ENCODE measurements around the gene USP38.
"Not testable (repeated sequence)": the region's sequence is repeated elsewhere in the genome, so short reads cannot be mapped to it uniquely, and the experiment has no call there.

USP38 gene

GRCh38 chr4:143203577-143203976 lies 18.9 kb downstream of the USP38 start:
- no peak for FAIRE-seq
- DNase-seq (ENCODE audit: low spot score): no peak

GRCh38 chr4:143207555-143207954 lies 22.8 kb downstream of the USP38 start:
- FAIRE-seq (no peak), DNase-seq (ENCODE audit: low spot score) (no peak)

DNA sequence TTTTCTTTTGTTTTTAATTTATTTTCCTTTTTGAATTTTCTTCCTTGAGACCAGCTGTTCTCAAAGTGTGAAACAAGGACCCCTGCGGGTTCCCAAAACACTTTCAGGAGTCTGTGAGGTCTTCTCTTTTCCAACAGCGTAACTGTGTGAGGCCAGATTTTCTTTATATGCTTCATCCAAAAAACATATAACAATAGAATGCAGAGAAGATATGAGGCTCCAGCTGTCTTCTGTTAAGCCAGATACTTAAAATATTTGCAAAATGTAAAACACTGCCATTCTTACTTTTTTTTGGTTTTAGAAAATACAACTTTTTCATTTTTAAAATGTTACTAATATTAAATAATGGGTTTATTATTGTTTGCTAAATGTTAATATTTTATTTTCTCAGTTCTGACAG lies 27.8 kb downstream of the USP38 start:
- no peak for FAIRE-seq

GRCh38 chr4:143215873-143216272 lies 31.2 kb downstream of the USP38 start:
- FAIRE-seq (no peak), DNase-seq (ENCODE audit: low spot score) (no peak)

More for the DNA sequence above, 27.8 kb downstream of the USP38 start:
- DNase-seq (ENCODE audit: low spot score): no peak

DNA sequence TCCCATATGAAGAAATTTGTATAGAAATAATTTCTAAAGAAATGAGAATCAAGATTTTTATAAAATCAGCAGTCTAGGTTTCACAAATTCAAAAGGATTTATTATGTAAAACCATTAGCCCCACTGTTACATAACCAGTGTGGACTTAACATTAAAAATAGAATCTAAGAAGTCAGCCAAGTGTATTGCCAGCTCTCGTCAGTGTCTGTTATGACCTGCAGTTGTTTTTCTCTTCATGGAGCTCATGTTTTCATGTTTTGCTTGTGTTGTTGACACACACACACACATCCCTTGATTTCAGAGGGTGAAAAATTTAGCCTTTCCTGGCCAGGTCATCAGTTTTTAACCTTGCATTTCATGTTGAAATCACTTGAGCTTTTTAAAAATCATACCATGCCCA lies 39.5 kb downstream of the USP38 start:
- FAIRE-seq: no peak
- DNase-seq (ENCODE audit: low spot score): no peak

DNA sequence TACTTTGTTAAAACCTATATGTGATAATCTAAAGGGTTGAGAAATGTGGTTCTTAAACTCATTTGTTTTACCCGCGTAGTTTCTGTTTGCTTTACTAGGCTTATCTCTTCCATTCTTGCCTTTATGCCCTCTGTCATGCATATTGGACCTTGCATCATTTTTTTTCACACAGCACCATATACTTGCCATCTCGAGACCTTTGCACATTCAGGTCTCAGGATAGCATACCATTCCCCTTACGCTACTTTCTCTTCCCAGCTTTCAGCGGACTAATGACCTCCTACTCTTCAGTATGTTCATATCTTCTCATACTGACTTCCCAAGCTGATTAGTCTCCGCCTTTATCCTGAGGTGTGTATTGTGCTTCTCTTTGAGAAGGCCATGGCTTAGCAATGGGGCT lies 40.5 kb downstream of the USP38 start:
- no peak for FAIRE-seq
- DNase-seq (ENCODE audit: low spot score): no peak

GRCh38 chr4:143230683-143231082 lies 46.0 kb downstream of the USP38 start:
- no peak for FAIRE-seq
- DNase-seq (ENCODE audit: low spot score): no peak

DNA sequence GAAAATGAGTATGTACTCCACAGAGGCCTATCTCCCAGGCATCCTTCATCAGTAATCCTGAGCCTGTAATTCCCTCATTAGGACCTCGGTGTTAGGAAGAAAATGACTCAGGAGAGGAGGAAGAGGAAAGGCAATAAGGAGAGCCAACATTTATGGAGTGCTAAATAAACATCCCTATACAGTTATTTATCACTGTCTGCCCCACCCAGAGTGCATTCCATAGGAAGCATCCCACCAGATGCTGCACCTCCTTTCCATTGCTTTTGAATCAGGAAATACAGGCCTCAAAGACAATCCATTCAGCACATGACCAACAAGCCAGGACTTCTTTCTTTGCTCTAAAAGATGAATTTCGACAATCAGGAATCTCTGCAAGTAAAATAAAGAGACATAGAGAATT lies 47.6 kb downstream of the USP38 start:
- FAIRE-seq (no peak), DNase-seq (ENCODE audit: low spot score) (no peak)

- DNase-seq (ENCODE audit: low spot score) (no peak), FAIRE-seq (no peak)
Measured at GRCh38 chr4:143234153-143234552, 49.4 kb downstream of the USP38 start.

- DNase-seq (ENCODE audit: low spot score); FAIRE-seq: not testable (repeated sequence)
Measured at GRCh38 chr4:143237195-143237594, 52.5 kb downstream of the USP38 start.

GRCh38 chr4:143240939-143241679 lies 56.4 kb downstream of the USP38 start:
- FAIRE-seq: no peak

GRCh38 chr4:143241892-143242291 lies 57.2 kb downstream of the USP38 start:
- FAIRE-seq (no peak), DNase-seq (ENCODE audit: low spot score) (no peak)

More at GRCh38 chr4:143240939-143241679, 56.4 kb downstream of the USP38 start:
- DNase-seq (ENCODE audit: low spot score): no peak

- FAIRE-seq (no peak), DNase-seq (ENCODE audit: low spot score) (no peak)
Measured at GRCh38 chr4:143243041-143243440, 58.3 kb downstream of the USP38 start.

GRCh38 chr4:143246977-143247376 lies 62.3 kb downstream of the USP38 start:
- no peak for DNase-seq (ENCODE audit: low spot score)
- FAIRE-seq: no peak

GRCh38 chr4:143247866-143248265 lies 63.1 kb downstream of the USP38 start:
- DNase-seq (ENCODE audit: low spot score) (no peak), FAIRE-seq (no peak)

- no peak for FAIRE-seq
- DNase-seq (ENCODE audit: low spot score): no peak
Measured at GRCh38 chr4:143248827-143249226, 64.1 kb downstream of the USP38 start.

DNA sequence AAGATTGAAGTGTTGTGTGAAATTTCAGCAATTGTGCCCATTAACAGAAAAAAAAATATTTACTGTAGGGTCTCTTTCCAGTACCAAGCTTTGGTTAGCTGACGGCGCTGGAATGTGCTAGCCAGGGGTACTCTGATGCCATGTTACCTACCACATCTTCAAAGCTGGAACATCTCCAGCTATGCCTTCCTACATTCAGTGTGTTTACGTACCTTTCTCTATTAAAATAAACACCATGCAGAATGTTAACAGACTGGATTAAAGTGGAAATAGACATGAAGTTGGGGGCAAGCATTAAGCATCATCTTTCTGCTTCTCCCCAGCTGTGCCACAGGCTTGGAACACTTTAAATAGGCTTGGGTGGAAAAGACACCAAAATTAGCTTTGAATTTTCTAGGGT lies 65.9 kb downstream of the USP38 start:
- FAIRE-seq: no peak
- no peak for DNase-seq (ENCODE audit: low spot score)

GRCh38 chr4:143251348-143251747 lies 66.6 kb downstream of the USP38 start:
- DNase-seq (ENCODE audit: low spot score): no peak
- FAIRE-seq: no peak

DNA sequence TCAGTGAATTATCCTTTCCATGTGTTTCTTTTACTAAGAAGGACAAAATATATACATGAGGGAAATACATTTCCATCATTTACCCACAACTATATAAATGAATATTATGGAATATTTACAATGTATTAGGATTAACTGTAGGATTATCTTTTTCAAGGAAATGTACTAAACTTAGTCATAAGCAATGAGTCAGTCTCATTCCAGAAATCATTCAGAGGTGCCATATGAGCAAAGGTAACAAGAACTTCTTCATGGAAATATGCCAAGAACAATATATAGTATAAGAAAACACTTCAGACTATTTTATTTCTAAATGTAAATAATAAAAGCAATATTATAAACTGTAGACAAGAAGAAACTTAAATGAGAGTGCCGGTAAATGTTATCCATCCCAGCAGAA lies 67.1 kb downstream of the USP38 start:
- DNase-seq (ENCODE audit: low spot score): peak; percentile 18
- no peak for FAIRE-seq

DNA sequence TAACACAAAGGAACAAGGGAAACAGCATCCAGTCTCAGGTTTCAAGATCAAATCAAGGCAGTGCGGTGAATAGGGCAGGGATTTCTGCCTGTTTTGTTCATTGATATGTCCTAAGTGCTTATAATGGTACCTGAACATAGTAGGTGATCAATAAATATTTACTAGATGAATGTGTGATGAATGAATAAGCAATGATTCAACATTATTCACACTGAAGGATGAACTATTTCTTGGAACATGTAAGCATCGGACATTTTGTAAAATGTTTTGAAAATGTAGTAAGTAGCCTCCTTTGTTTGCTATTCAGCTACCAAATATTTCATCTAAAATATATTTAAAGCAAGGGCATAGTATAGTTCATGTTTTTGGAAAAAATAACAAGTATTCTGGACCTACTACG lies 67.8 kb downstream of the USP38 start:
- DNase-seq (ENCODE audit: low spot score) (no peak), FAIRE-seq (no peak)

GRCh38 chr4:143253166-143253565 lies 68.4 kb downstream of the USP38 start:
- FAIRE-seq: no peak
- no peak for DNase-seq (ENCODE audit: low spot score)

GRCh38 chr4:143254491-143255226 lies 69.9 kb downstream of the USP38 start:
- no peak for FAIRE-seq
- DNase-seq (ENCODE audit: low spot score): no peak

GRCh38 chr4:143256456-143256855 lies 71.7 kb downstream of the USP38 start:
- FAIRE-seq: no peak
- no peak for DNase-seq (ENCODE audit: low spot score)

Measured in RCC 7860 (cell line).